Measurements from ENCODE around the gene MSI2. TPM values are rescaled to one million over a fixed set of nuclear protein-coding genes. Genes with fewer than 3 reads are reported as not detected.

The MSI2 gene
- total and polyA plus RNA-seq, 9 of the 15 experiments (the other 6 are each of a cell fraction or from before 2014, with no cell fraction given) = 4.6 to 61.8 (median 42.4) TPM

DNA sequence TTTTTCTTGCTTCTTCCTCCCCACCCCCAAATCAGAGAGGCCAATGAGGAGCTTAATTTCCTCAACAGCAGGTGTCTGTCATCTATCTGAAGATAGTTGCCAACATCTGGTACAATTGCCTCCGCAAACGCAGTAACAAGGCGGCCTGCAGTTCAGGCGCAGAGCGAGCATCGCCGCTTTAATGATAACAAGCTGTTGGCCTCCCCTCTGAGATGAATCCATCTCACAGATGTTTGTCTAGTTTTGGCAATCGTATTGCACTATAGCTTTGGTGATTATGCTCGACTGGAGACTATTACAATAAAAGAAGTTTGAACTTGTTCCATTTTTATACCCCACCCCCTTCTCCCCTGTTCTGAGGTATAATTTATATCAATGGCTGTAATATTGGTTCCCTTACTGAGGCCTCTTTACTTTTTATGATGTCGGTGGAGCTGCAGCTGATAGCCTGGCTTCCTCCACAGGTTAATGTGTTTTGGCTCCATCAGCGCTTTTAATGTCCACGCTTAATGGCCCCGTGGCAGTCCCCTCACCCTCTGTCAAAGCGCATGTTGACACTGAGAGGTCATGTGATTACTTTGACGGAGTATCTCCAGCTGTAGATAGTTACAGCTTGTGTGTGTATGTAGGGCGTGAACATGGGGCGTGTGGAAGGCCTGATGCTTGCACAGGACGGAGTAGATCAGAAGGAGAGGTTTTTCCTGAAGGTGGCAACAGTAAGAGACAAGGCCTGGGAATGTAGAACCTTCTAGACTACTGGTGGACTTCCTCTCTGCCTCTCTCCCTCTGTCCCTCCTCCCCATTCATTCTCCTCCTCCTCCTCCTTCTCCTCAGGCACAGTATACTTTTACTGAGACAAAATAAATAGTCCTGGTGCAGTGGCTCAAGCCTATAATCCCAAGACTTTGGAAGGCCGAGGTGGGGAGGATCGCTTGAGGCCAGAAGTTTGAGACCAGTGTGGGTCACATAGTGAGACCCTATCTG lies 164.7 kb downstream of the MSI2 start (continued):
- TF ChIP-seq, protein P1, sequence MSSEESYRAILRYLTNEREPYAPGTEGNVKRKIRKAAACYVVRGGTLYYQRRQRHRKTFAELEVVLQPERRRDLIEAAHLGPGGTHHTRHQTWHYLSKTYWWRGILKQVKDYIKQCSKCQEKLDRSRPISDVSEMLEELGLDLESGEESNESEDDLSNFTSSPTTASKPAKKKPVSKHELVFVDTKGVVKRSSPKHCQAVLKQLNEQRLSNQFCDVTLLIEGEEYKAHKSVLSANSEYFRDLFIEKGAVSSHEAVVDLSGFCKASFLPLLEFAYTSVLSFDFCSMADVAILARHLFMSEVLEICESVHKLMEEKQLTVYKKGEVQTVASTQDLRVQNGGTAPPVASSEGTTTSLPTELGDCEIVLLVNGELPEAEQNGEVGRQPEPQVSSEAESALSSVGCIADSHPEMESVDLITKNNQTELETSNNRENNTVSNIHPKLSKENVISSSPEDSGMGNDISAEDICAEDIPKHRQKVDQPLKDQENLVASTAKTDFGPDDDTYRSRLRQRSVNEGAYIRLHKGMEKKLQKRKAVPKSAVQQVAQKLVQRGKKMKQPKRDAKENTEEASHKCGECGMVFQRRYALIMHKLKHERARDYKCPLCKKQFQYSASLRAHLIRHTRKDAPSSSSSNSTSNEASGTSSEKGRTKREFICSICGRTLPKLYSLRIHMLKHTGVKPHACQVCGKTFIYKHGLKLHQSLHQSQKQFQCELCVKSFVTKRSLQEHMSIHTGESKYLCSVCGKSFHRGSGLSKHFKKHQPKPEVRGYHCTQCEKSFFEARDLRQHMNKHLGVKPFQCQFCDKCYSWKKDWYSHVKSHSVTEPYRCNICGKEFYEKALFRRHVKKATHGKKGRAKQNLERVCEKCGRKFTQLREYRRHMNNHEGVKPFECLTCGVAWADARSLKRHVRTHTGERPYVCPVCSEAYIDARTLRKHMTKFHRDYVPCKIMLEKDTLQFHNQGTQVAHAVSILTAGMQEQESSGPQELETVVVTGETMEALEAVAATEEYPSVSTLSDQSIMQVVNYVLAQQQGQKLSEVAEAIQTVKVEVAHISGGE (CRISPR knock-in tag; IDR thresholded peaks at IDR 0.05) = no peak
- TF ChIP-seq NRF1 (conservative IDR thresholded peaks at IDR 0.05 in 1 of 2, IDR thresholded peaks at IDR 0.05 in 1 of 2) (0 out of 4 replicates have a peak, but pooled peaks of 1 of the 2 experiments have one; percentile 18), MTA3 (IDR thresholded peaks at IDR 0.05; ENCODE audit: borderline replicate concordance) (no peak), FIP1L1 (IDR thresholded peaks at IDR 0.05; ENCODE audit: low read depth, low read length, poor library complexity, severe bottlenecking) (no peak), SMAD4 (CRISPR knock-in tag; conservative IDR thresholded peaks at IDR 0.05) (no peak)
- TF ChIP-seq, protein P2, sequence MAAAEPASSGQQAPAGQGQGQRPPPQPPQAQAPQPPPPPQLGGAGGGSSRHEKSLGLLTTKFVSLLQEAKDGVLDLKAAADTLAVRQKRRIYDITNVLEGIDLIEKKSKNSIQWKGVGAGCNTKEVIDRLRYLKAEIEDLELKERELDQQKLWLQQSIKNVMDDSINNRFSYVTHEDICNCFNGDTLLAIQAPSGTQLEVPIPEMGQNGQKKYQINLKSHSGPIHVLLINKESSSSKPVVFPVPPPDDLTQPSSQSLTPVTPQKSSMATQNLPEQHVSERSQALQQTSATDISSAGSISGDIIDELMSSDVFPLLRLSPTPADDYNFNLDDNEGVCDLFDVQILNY (CRISPR knock-in tag; IDR thresholded peaks at IDR 0.05) = no peak

Data from K562 (cell line).